MM.1S (cell line): Measurements from ENCODE around the gene ADGRV1.
A peak's percentile ranks its signal among the peaks of the same experiment; 100 is the strongest.
"Not testable (repeated sequence)": the region's sequence is repeated elsewhere in the genome, so short reads cannot be mapped to it uniquely, and the experiment has no call there.

Experiments
- DNase-seq: peaks from one replicate; pipeline ENCODE4 v3.0.0-alpha.2; 2015
- H2AFZ ChIP-seq: fragments of 300-600 bp; sonication (generic); 2 replicates; pipeline ENCODE4 v1.6.0; 2016; ENCODE audit warnings: antibody characterized with exemption, low read length
- H3F3A ChIP-seq: fragments of 300-600 bp; sonication (generic); 2 replicates; pipeline ENCODE4 v1.6.1; 2016; ENCODE audit warnings: mild to moderate bottlenecking, antibody characterized with exemption, low read length, moderate library complexity, mixed read lengths; ENCODE audit not compliant: insufficient read depth
- H3K27ac ChIP-seq: fragments of 300-600 bp; sonication (generic); 2 replicates; pipeline ENCODE4 v1.5.1; 2016; ENCODE audit warnings: mild to moderate bottlenecking, low read length
- H3K27me3 ChIP-seq: fragments of 300-600 bp; sonication (generic); replicated peaks from 2 replicates; pipeline ENCODE4 v1.6.0; 2016; ENCODE audit warnings: low read length; ENCODE audit not compliant: insufficient read depth
- H3K36me3 ChIP-seq: fragments of 300-600 bp; sonication (generic); replicated peaks from 2 replicates; pipeline ENCODE4 v1.6.1; 2016; ENCODE audit warnings: mild to moderate bottlenecking, low read length, mixed read lengths; ENCODE audit not compliant: insufficient read depth
- H3K4me1 ChIP-seq: fragments of 300-600 bp; sonication (generic); 2 replicates; pipeline ENCODE4 v1.6.1; 2016; ENCODE audit warnings: low read length, mixed read lengths
- H3K4me2 ChIP-seq: fragments of 300-600 bp; sonication (generic); 2 replicates; pipeline ENCODE4 v1.6.0; 2016; ENCODE audit warnings: low read depth, low read length
- H3K4me3 ChIP-seq: fragments of 300-600 bp; sonication (generic); 2 replicates; pipeline ENCODE4 v1.5.1; 2016; ENCODE audit warnings: low read length, mixed read lengths
- H3K79me2 ChIP-seq: fragments of 300-600 bp; sonication (generic); 2 replicates; pipeline ENCODE4 v1.6.1; 2016; ENCODE audit warnings: mixed run types, low read length, mixed read lengths
- H3K9ac ChIP-seq: fragments of 300-600 bp; sonication (generic); 2 replicates; pipeline ENCODE4 v1.6.1; 2016; ENCODE audit warnings: low read length, mixed read lengths
- H3K9me2 ChIP-seq: fragments of 300-600 bp; sonication (generic); replicated peaks from 2 replicates; pipeline ENCODE4 v1.6.1; 2016; ENCODE audit warnings: mild to moderate bottlenecking, low read length, mixed read lengths; ENCODE audit not compliant: insufficient read depth
- H3K9me3 ChIP-seq: fragments of 300-600 bp; sonication (generic); replicated peaks from 2 replicates; pipeline ENCODE4 v1.6.1; 2016; ENCODE audit warnings: mild to moderate bottlenecking, low read length, mixed read lengths; ENCODE audit not compliant: insufficient read depth
- H4K20me1 ChIP-seq: fragments of 300-600 bp; sonication (generic); 2 replicates; pipeline ENCODE4 v1.6.1; 2016; ENCODE audit warnings: mild to moderate bottlenecking, low read length, moderate library complexity, mixed read lengths; ENCODE audit not compliant: insufficient read depth
- EZH2phosphoT487 ChIP-seq: fragments of 300-600 bp; sonication (generic); IDR thresholded peaks from 2 replicates; pipeline ENCODE4 v1.6.1; 2018; ENCODE audit warnings: antibody characterized with exemption, low read length
- TF ChIP-seq, protein P1 (sequence below): fragments of 300-600 bp; sonication (generic); IDR thresholded peaks from 2 replicates; pipeline ENCODE4 v1.5.1; 2016; ENCODE audit warnings: antibody characterized with exemption, low read length, mixed read lengths

The ADGRV1 gene

DNA sequence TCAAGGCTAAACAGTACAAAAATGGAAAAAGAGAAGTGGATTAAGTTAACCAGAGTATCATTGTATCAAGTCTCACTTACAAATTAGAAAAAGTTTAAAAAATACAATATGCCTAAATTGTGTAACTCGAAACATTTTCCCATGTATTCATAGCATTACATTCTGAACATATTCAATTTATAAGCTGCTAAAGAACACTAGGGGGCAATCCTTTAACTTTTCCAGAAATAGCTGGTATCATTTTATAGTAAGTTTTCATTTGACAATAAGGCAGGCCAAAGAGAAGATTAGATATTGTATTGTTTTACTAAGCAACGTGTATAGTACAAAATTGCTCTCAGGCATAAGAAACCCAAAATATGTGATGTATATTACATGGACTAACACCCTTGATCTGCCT is 234.6 kb downstream of the ADGRV1 start:
- Histone ChIP-seq H3K27me3 (no peaks in the 10 kb centered on the region), H3K4me2 (no peak overlapping the region), H3K4me1 (no peaks in the 10 kb centered on the region), H2AFZ (no peak overlapping the region), H3K9me2 (no peaks in the 10 kb centered on the region), H3K9me3 (no peaks in the 10 kb centered on the region), H3K4me3 (no peak overlapping the region), H3K36me3 (no peaks in the 10 kb centered on the region), H4K20me1 (no peaks in the 10 kb centered on the region), H3K27ac (no peak overlapping the region), H3K79me2 (no peaks in the 10 kb centered on the region), H3F3A (no peaks in the 10 kb centered on the region), H3K9ac (no peak overlapping the region)
- DNase-seq = no peak
- TF ChIP-seq, protein P1, sequence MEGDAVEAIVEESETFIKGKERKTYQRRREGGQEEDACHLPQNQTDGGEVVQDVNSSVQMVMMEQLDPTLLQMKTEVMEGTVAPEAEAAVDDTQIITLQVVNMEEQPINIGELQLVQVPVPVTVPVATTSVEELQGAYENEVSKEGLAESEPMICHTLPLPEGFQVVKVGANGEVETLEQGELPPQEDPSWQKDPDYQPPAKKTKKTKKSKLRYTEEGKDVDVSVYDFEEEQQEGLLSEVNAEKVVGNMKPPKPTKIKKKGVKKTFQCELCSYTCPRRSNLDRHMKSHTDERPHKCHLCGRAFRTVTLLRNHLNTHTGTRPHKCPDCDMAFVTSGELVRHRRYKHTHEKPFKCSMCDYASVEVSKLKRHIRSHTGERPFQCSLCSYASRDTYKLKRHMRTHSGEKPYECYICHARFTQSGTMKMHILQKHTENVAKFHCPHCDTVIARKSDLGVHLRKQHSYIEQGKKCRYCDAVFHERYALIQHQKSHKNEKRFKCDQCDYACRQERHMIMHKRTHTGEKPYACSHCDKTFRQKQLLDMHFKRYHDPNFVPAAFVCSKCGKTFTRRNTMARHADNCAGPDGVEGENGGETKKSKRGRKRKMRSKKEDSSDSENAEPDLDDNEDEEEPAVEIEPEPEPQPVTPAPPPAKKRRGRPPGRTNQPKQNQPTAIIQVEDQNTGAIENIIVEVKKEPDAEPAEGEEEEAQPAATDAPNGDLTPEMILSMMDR = 0 out of 2 replicates have a peak, but pooled peaks have one; percentile 7
- no peak for TF ChIP-seq EZH2phosphoT487

DNA sequence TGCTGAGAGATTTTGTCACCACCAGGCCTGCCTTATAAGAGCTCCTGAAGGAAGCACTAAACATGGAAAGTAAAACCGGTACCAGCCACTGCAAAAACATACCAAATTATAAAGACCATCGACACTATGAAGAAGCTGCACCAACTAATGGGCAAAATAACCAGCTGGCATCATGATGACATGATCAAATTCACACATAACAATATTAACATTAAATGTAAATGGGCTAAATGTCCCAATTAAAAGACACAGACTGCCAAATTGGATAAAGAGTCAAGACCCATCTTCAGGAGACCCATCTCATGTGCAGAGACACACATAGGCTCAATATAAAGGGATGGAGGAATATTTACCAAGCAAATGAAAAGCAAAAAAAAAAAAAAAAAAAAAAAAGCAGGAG is 238.3 kb downstream of the ADGRV1 start:
- H3K27me3 ChIP-seq, H4K20me1 ChIP-seq, H3K36me3 ChIP-seq, H3K4me1 ChIP-seq, H3K9me2 ChIP-seq, DNase-seq, H3K27ac ChIP-seq, H3F3A ChIP-seq, H3K9ac ChIP-seq, H3K4me2 ChIP-seq, H3K4me3 ChIP-seq, H2AFZ ChIP-seq, H3K79me2 ChIP-seq, H3K9me3 ChIP-seq: not testable (repeated sequence)

DNA sequence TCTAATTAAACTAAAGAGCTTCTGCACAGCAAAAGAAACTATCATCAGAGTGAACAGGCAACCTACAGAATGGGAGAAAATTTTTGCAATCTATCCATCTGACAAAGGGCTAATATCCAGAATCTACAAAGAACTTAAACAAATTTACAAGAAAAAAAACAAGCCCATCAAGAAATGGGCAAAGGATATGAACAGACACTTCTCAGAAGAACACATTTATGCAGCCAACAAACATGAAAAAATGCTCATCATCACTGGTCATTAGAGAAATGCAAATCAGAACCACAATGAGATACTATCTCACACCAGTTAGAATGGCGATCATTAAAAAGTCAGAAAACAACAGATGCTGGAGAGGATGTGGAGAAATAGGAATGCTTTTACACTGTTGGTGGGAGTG is 241.5 kb downstream of the ADGRV1 start:
- not testable (repeated sequence) for H4K20me1 ChIP-seq, H3K4me2 ChIP-seq, H3F3A ChIP-seq, H3K9me3 ChIP-seq, DNase-seq, H3K4me1 ChIP-seq, H3K27me3 ChIP-seq, H3K9ac ChIP-seq, H3K36me3 ChIP-seq, H3K4me3 ChIP-seq, H3K79me2 ChIP-seq, H2AFZ ChIP-seq, H3K27ac ChIP-seq, H3K9me2 ChIP-seq

- H3K36me3 ChIP-seq, H3K9me3 ChIP-seq, DNase-seq, H3K9me2 ChIP-seq, H2AFZ ChIP-seq, H3K27me3 ChIP-seq, H4K20me1 ChIP-seq, H3K9ac ChIP-seq, H3K27ac ChIP-seq, H3K4me2 ChIP-seq, H3K4me3 ChIP-seq, H3F3A ChIP-seq, H3K79me2 ChIP-seq, H3K4me1 ChIP-seq: not testable (repeated sequence)
Measured at GRCh38 chr5:90800515-90800914, 241.9 kb downstream of the ADGRV1 start.

- H4K20me1 ChIP-seq = no peaks in the 10 kb centered on the region
- DNase-seq = peak; percentile 35
- H3K9me3 ChIP-seq = no peaks in the 10 kb centered on the region
- no peak for TF ChIP-seq EZH2phosphoT487
- TF ChIP-seq, protein P1 = peak; percentile 63
- H3K4me3 ChIP-seq = no peak overlapping the region
- no peaks in the 10 kb centered on the region for H3F3A ChIP-seq
- no peak overlapping the region for H3K27ac ChIP-seq
- no peaks in the 10 kb centered on the region for H3K79me2 ChIP-seq
- H3K9ac ChIP-seq = no peak overlapping the region
- no peak overlapping the region for H3K4me2 ChIP-seq
- H3K36me3 ChIP-seq = no peaks in the 10 kb centered on the region
- H3K9me2 ChIP-seq = no peaks in the 10 kb centered on the region
- H2AFZ ChIP-seq = no peak overlapping the region
- no peaks in the 10 kb centered on the region for H3K27me3 ChIP-seq
- no peaks in the 10 kb centered on the region for H3K4me1 ChIP-seq
Measured at GRCh38 chr5:90802474-90803317, 244.1 kb downstream of the ADGRV1 start.
